HG03135 (cell line): Measurements from ENCODE around the gene CCNG2.
"Not testable (repeated sequence)": the region's sequence is repeated elsewhere in the genome, so short reads cannot be mapped to it uniquely, and the experiment has no call there.

Source experiments
- ATAC-seq: cut with Tn5 transposase; IDR thresholded peaks from one replicate; pipeline ENCODE4 v1.9.1; 2021; ENCODE audit warnings: mild to moderate bottlenecking, moderate library complexity; ENCODE audit not compliant: unreplicated experiment

Gene CCNG2

GRCh38 chr4:77156912-77157858 lies at the start of gene CCNG2:
Gene CCNG2, plus strand, starts transcription at chr4:77157207. Its CDS starts 1,326 bp downstream, at chr4:77158533.
- peak; percentile 31 for ATAC-seq

DNA sequence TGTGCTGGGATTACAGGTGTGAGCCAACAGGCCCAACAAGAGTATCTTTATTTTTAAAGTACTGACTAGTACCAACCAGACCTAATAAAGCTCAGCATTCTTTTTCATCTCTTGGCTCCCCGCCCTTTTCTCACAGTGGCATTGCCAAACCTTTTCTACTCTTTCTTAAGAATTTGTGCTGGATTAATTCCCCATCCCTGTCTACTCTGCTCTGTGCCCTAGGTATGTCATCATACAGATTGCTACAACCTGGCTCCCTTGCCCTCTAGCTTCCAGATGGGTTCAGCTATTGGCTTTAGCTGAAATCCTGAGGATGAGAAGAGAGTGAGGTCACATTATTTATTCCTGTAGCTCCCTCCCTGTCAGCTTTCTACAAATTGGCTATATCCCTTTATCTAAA lies 46.3 kb upstream of the CCNG2 start:
- no peak for ATAC-seq

DNA sequence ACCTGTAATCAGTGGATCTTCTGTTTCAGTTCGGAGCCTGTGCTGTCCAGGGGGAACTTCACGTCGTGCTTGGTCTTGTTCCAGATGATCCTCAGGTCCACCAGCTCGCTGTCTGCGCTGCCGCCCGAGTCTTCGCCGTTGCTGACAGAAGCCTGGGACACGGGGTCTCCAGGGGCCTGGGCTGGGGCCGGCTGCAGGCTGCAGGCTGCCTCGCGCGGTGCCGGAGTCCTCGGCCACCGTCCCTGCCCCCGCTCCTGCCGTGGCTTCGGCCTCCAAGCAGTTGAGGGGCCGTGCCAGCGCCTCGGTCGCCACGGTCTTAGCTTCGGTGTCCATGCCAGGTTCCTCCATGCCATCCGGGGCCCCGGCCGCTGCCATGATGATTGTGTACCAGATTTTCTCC lies 43.9 kb upstream of the CCNG2 start:
- no peak for ATAC-seq

GRCh38 chr4:77117721-77118120 lies 39.3 kb upstream of the CCNG2 start:
- ATAC-seq = no peak

DNA sequence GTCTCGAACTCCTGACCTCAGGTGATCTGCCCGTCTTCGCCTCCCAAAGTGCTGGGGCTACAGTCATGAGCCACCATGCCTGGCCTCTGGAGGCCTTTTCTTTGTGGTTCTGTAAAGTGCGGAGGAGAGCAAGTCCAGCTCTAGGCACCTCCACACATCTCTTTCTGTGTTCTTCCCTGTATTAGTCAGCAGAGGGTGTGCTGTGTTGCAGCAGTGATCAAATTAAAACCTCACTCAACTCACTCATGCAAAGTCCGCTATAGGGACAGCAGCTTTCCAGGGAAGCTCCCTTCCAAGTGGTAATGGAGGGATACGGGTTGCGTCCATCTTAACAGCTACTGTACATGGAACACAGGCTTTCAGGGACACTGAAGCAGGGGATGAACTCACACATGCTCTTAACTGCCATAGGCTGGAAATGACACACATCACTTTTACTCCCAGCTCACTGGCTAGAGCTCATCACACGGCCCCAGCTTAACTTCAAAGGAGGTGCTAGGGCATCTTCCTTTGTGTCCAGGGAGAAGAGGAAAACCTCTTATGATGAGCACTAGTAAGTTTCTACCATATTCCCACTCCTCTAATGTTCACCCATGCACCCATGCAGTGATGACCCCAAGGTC lies 36.0 kb upstream of the CCNG2 start:
- ATAC-seq = no peak

DNA sequence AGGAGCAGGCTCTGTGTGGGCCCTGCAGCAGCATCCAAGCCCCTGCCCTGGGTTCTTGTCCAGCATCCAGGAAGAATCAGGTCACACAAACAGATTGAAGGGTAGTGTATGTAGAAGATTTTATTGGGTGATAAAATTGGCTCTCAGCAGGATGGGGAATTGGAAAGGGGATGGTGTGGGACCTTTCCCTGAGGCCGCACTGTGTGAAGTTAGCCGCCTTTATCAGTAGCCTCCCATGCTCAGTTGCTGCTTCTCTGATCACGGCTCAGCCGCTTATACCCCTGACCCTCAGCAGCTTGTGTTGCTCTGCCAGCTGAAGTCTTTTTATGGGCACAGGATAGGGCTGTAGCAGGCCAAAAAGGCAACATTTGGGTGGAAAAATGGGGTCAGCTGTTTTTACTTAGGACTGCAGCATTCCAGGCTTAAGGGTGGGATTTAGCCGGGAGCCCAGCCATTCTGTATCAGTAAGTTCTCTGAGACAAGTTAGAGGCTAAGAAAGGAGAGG lies 35.2 kb upstream of the CCNG2 start:
- no peak for ATAC-seq

GRCh38 chr4:77122656-77123055 lies 34.4 kb upstream of the CCNG2 start:
- ATAC-seq = no peak

DNA sequence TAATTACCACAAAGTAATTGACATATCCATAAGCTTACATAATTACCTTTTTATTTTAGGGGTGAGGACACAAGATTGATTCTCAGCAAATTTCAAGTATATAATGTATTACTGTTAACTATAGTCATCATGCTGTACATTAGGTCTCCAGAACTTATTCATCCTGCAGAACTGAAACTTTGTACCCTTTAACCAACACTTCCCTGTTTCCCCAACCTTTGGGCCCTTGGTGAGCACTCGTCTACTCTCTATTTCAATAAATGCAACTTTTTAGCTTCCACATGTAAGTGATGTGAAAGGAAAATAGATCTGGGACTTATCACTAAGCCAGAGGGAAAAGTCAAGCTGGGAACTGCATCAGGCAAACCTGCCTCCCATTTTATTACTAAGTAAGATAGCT lies 33.6 kb upstream of the CCNG2 start:
- ATAC-seq = no peak

DNA sequence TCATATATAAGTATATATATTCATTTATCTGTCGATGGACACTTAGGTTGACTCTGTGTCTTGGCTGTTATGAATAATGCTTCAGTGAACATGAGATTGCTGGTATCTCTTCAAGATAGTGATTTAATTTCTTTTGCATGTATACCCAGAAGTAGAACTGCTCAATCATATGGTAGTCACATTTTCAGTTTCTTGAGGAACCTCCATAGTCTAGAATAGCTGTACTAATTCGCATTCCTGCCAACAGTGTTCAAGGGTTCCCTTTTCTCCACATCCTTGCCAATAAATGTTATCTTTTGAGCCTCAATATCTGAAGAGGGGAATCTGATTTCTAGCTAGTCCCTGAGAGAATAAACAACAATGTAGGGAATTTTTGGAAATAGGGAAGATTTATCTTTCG lies 32.4 kb upstream of the CCNG2 start:
- ATAC-seq = no peak

- no peak for ATAC-seq
Measured at GRCh38 chr4:77125961-77126360, 31.0 kb upstream of the CCNG2 start.

DNA sequence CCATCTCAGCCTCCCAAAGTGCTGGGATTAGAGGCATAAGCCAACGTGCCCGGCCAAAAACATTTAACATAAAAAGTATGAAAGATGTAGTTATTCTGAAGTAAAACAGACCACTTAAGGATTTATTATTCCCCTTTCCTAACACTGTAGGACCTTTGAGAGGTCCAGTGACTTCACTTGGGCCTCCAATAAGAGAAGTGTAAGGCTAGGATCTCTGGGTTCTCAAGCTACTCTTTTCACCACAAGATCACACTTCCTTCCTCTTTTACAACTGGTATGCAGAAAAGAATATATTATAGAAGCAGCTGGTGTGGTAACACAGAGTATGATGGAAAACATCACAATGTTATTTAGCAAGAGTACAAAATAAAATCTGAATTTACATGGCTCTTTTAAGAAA lies 30.2 kb upstream of the CCNG2 start:
- ATAC-seq = peak; percentile 91

- peak; percentile 76 for ATAC-seq
Measured at GRCh38 chr4:77127215-77127614, 29.8 kb upstream of the CCNG2 start.

DNA sequence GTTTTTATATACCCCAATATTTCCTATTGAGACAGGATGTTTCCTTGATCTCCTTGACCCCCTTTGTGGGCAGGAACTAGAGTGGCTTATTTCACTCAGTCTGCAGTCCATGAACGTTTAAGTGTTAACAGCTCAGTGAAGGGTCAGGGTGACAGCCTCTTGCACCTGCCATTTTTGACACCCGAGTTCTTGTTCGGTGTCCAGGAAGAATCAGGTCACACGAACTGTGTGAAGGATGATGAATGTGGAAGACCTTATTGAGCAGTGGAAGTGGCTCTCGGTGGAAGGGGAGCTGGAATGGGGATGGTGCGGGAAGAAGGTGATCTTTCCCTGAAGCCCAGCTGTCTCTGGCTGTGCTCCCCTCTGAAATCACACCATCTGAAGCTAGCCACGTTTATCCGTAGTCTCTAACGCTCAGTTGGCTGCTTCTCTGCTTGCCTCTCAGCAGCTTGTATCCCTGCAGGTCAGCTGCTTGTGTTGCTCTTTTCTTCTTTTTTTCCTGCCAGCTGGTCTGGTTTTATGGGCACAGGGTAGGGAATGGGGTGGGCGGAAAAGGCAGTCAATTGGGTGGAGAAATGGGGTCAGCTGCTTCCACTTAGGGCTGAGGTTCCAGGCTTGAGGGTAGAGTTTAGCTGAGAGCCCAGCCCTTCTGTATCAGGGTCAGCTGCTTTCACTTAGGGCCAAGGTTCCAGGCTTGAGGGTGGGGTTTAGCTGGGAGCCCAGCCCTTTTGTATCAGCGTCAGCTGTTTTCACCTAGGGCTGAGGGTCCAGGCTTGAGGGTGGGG lies 29.0 kb upstream of the CCNG2 start:
- no peak for ATAC-seq

GRCh38 chr4:77132652-77133312 lies 24.2 kb upstream of the CCNG2 start:
- no peak for ATAC-seq

DNA sequence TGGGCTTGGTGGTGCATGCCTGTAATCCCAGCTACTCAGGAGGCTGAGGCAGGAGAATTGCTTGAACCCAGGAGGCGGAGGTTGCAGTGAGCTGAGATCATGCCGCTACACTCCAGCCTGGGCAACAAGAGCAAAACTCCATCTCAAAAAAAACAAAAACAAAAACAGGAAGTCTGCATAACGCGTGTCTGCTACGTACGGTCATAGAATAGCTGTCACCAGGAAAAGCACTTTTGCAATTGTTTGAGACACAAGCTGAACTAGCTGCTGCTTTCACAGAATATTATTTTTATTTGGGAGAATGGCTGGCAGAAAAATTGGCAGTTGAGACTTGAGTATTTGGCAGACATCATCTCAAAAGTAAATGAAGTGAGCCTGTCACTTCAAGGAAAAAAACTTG lies 19.6 kb upstream of the CCNG2 start:
- ATAC-seq = not testable (repeated sequence)

DNA sequence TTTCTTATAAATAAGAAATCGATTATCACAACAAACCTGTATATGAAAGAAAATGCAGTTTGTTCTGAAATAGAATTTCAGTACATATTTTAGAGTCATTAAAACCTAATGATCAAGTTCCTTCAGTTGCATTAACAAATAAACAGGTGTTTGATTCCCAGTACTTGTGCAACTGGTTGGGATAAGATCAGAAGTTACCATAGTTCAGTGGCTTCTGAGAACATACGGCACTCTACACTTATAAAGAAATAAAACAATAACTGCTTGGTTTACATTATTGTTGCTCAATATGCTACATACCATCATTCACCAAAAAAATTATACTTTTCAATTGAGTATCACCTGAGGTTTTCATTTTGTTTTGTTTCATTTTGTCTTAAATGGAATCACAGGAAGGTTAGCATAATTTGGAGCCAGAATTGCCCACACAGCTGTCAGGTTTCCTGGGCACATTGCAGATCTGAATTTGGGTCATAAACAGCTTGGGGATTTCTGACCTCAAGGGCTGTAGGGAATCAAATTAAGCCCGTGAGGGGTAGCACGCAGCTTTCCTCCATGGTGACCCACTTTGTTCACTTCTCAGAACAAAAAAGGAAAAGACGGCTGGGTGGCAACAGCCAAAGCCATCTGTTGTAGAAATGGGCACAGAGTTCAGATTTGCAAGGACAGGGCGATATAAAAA lies 14.9 kb upstream of the CCNG2 start:
- ATAC-seq = no peak

DNA sequence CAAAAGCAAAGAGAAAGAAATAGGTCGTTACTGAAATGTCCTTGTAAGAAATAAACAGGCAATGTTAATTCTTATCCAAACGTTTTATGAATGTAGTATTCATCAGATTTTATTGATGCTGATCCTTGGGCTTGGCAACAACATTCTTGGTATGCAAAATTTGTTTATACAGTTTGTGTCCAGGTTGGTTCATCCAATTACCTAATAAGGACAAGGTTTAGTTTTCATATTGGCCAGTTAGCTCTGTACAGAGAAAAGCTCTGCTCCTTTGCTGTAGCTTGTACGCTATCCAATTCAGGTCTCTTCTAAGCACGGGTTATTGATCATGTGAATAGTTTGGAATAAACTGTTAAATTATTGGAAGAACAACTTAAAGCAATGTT lies 14.4 kb upstream of the CCNG2 start:
- ATAC-seq = no peak

DNA sequence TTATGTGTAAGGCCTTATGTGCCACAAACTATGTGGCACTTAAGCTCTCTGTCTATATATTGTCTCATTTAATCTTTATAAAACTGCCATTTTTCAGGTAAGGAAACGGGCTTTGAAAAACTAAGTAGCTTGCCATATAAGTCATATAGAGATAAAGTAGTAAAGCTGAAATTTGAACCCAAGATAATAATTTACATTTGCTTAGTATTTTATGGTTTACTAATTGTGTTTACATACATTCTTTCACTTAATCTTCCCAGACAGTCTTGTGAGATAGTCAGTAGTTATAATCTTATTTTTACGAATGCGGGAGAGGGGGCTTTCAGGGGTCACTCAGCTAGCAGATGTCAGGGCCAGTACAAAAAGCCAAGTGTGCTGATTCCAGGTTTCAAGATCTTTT lies 13.9 kb upstream of the CCNG2 start:
- no peak for ATAC-seq

- ATAC-seq = no peak
Measured at GRCh38 chr4:77145842-77146185, 11.2 kb upstream of the CCNG2 start.
